Measurements from ENCODE around the gene NFASC. TPM values are rescaled to one million over a fixed set of nuclear protein-coding genes. Genes with fewer than 3 reads are reported as not detected.

The NFASC gene
- total and polyA plus RNA-seq, 4 experiments from 2014 or later: not detected

GRCh38 chr1:204996981-204997380 lies 126.3 kb downstream of the NFASC start:
- Mint-ChIP-seq H3K4me3 (no peak overlapping the region), H3K27me3 (peaks cover 0 to 2% of the 10 kb centered on the region in 2 donors), H3K36me3 (no peaks in the 10 kb centered on the region), H3K27ac (no peak overlapping the region), H3K9me3 (no peaks in the 10 kb centered on the region), H3K4me1 (peaks cover 2 to 8% (median 6%) of the 10 kb centered on the region in 4 donors)
- H3K27me3 ChIP-seq (ENCODE audit: insufficient read depth, low read length): no peaks in the 10 kb centered on the region
- no peak overlapping the region for H3K4me3 ChIP-seq (ENCODE audit: low read length in 2 of 2)
- no peak for DNase-seq
- ChIA-PET POLR2A (ENCODE audit: partially characterized antibody) (no interaction called here), CTCF (ENCODE audit: partially characterized antibody) (interaction anchor here (1.8 kb wide), 1 partner anchor 65 kb away, joined by 3 read pairs; no protein-coding TSS in a partner anchor)
- no peaks in the 10 kb centered on the region for H3K4me1 ChIP-seq (ENCODE audit: insufficient read depth, low read length)
- no peaks in the 10 kb centered on the region for H3K9me3 ChIP-seq (ENCODE audit: control insufficient read depth in 1 of 2, low read length in 2 of 2)
- no peak overlapping the region for H3K27ac ChIP-seq (ENCODE audit: low read depth, low read length)
- no peaks in the 10 kb centered on the region for H3K36me3 ChIP-seq (ENCODE audit: insufficient read depth, low read length)
- intact Hi-C loops (cut with micrococcal nuclease): no loop called here

GRCh38 chr1:204997591-204998355 lies 127.1 kb downstream of the NFASC start:
- Mint-ChIP-seq H3K9me3 (no peaks in the 10 kb centered on the region), H3K36me3 (no peaks in the 10 kb centered on the region), H3K27ac (no peak overlapping the region), H3K27me3 (peaks cover 1 to 4% of the 10 kb centered on the region in 2 donors), H3K4me3 (no peak overlapping the region), H3K4me1 (peaks cover 0 to 4% (median under 1%) of the 10 kb centered on the region in 4 donors)
- Histone ChIP-seq H3K9me3 (ENCODE audit: control insufficient read depth in 1 of 2, low read length in 2 of 2) (no peaks in the 10 kb centered on the region), H3K27me3 (ENCODE audit: insufficient read depth, low read length) (no peaks in the 10 kb centered on the region), H3K4me1 (ENCODE audit: insufficient read depth, low read length) (no peaks in the 10 kb centered on the region), H3K4me3 (ENCODE audit: low read length in 2 of 2) (no peak overlapping the region), H3K27ac (ENCODE audit: low read depth, low read length) (no peak overlapping the region), H3K36me3 (ENCODE audit: insufficient read depth, low read length) (no peaks in the 10 kb centered on the region)
- DNase-seq: no peak
- ChIA-PET CTCF (ENCODE audit: partially characterized antibody) (interaction anchor here (1.8 kb wide), 1 partner anchor 64 kb away, joined by 3 read pairs; no protein-coding TSS in a partner anchor), POLR2A (ENCODE audit: partially characterized antibody) (no interaction called here)
- intact Hi-C loops (cut with micrococcal nuclease): no loop called here

- Mint-ChIP-seq H3K36me3 (no peaks in the 10 kb centered on the region), H3K9me3 (no peaks in the 10 kb centered on the region), H3K4me1 (no peaks in the 10 kb centered on the region), H3K4me3 (no peak overlapping the region), H3K27ac (no peak overlapping the region), H3K27me3 (peaks cover 4 to 9% of the 10 kb centered on the region in 2 donors)
- Histone ChIP-seq H3K4me3 (ENCODE audit: low read length in 2 of 2) (no peak overlapping the region), H3K9me3 (ENCODE audit: control insufficient read depth in 1 of 2, low read length in 2 of 2) (no peaks in the 10 kb centered on the region), H3K4me1 (ENCODE audit: insufficient read depth, low read length) (no peaks in the 10 kb centered on the region), H3K27ac (ENCODE audit: low read depth, low read length) (no peak overlapping the region), H3K36me3 (ENCODE audit: insufficient read depth, low read length) (no peaks in the 10 kb centered on the region), H3K27me3 (ENCODE audit: insufficient read depth, low read length) (no peaks in the 10 kb centered on the region)
- ChIA-PET POLR2A (ENCODE audit: partially characterized antibody) (no interaction called here), CTCF (ENCODE audit: partially characterized antibody) (no interaction called here)
- intact Hi-C loops (cut with micrococcal nuclease): no loop called here
- no peak for DNase-seq
Observed at GRCh38 chr1:205001162-205001561, 130.5 kb downstream of the NFASC start.

- no peaks in the 10 kb centered on the region for H3K4me1 Mint-ChIP-seq
- no peaks in the 10 kb centered on the region for H3K36me3 ChIP-seq (ENCODE audit: insufficient read depth, low read length)
- no peaks in the 10 kb centered on the region for H3K36me3 Mint-ChIP-seq
- H3K9me3 Mint-ChIP-seq: no peaks in the 10 kb centered on the region
- no peaks in the 10 kb centered on the region for H3K9me3 ChIP-seq (ENCODE audit: control insufficient read depth in 1 of 2, low read length in 2 of 2)
- ChIA-PET POLR2A (ENCODE audit: partially characterized antibody) (no interaction called here), CTCF (ENCODE audit: partially characterized antibody) (interaction anchor here (1.4 kb wide), 1 partner anchor 12 kb away, joined by 4 read pairs; no protein-coding TSS in a partner anchor)
- no peak overlapping the region for H3K27ac ChIP-seq (ENCODE audit: low read depth, low read length)
- H3K4me1 ChIP-seq (ENCODE audit: insufficient read depth, low read length): no peaks in the 10 kb centered on the region
- H3K4me3 ChIP-seq (ENCODE audit: low read length in 2 of 2): no peak overlapping the region
- H3K27ac Mint-ChIP-seq: no peak overlapping the region
- DNase-seq: no peak
- H3K4me3 Mint-ChIP-seq: no peak overlapping the region
- intact Hi-C loops (cut with micrococcal nuclease): no loop called here
- H3K27me3 ChIP-seq (ENCODE audit: insufficient read depth, low read length): no peaks in the 10 kb centered on the region
- peaks cover 6 to 11% of the 10 kb centered on the region in 2 donors for H3K27me3 Mint-ChIP-seq
Observed at GRCh38 chr1:205002705-205003104, 132.0 kb downstream of the NFASC start.

GRCh38 chr1:205003358-205004131 lies 132.9 kb downstream of the NFASC start:
- no peak overlapping the region for H3K27ac Mint-ChIP-seq

GRCh38 chr1:205004351-205004750 lies 133.7 kb downstream of the NFASC start:
- ChIA-PET CTCF (ENCODE audit: partially characterized antibody) (no interaction called here), POLR2A (ENCODE audit: partially characterized antibody) (no interaction called here)
- Mint-ChIP-seq H3K4me1 (no peaks in the 10 kb centered on the region), H3K27ac (no peak overlapping the region), H3K36me3 (no peaks in the 10 kb centered on the region), H3K27me3 (peaks cover 6 to 11% of the 10 kb centered on the region in 2 donors), H3K4me3 (no peak overlapping the region), H3K9me3 (no peaks in the 10 kb centered on the region)
- no peak for DNase-seq
- no peak overlapping the region for H3K27ac ChIP-seq (ENCODE audit: low read depth, low read length)
- H3K9me3 ChIP-seq (ENCODE audit: control insufficient read depth in 1 of 2, low read length in 2 of 2): no peaks in the 10 kb centered on the region
- H3K4me1 ChIP-seq (ENCODE audit: insufficient read depth, low read length): no peaks in the 10 kb centered on the region
- H3K4me3 ChIP-seq (ENCODE audit: low read length in 2 of 2): no peak overlapping the region
- intact Hi-C loops (cut with micrococcal nuclease): no loop called here
- H3K27me3 ChIP-seq (ENCODE audit: insufficient read depth, low read length): no peaks in the 10 kb centered on the region
- no peaks in the 10 kb centered on the region for H3K36me3 ChIP-seq (ENCODE audit: insufficient read depth, low read length)

More at GRCh38 chr1:205003358-205004131, 132.9 kb downstream of the NFASC start:
- peaks cover 6 to 11% of the 10 kb centered on the region in 2 donors for H3K27me3 Mint-ChIP-seq
- no peak overlapping the region for H3K4me3 Mint-ChIP-seq
- intact Hi-C loops (cut with micrococcal nuclease): no loop called here
- H3K4me1 Mint-ChIP-seq: no peaks in the 10 kb centered on the region
- ChIA-PET POLR2A (ENCODE audit: partially characterized antibody) (no interaction called here), CTCF (ENCODE audit: partially characterized antibody) (no interaction called here)
- no peaks in the 10 kb centered on the region for H3K36me3 Mint-ChIP-seq
- Histone ChIP-seq H3K4me3 (ENCODE audit: low read length in 2 of 2) (no peak overlapping the region), H3K36me3 (ENCODE audit: insufficient read depth, low read length) (no peaks in the 10 kb centered on the region), H3K27me3 (ENCODE audit: insufficient read depth, low read length) (no peaks in the 10 kb centered on the region), H3K27ac (ENCODE audit: low read depth, low read length) (no peak overlapping the region), H3K4me1 (ENCODE audit: insufficient read depth, low read length) (no peaks in the 10 kb centered on the region), H3K9me3 (ENCODE audit: control insufficient read depth in 1 of 2, low read length in 2 of 2) (no peaks in the 10 kb centered on the region)
- H3K9me3 Mint-ChIP-seq: no peaks in the 10 kb centered on the region
- DNase-seq: no peak

- Histone ChIP-seq H3K4me1 (ENCODE audit: insufficient read depth, low read length) (no peaks in the 10 kb centered on the region), H3K27me3 (ENCODE audit: insufficient read depth, low read length) (no peaks in the 10 kb centered on the region), H3K9me3 (ENCODE audit: control insufficient read depth in 1 of 2, low read length in 2 of 2) (no peaks in the 10 kb centered on the region), H3K36me3 (ENCODE audit: insufficient read depth, low read length) (no peaks in the 10 kb centered on the region), H3K27ac (ENCODE audit: low read depth, low read length) (no peak overlapping the region), H3K4me3 (ENCODE audit: low read length in 2 of 2) (no peak overlapping the region)
- Mint-ChIP-seq H3K27me3 (peaks cover 2 to 6% of the 10 kb centered on the region in 2 donors), H3K36me3 (no peaks in the 10 kb centered on the region), H3K27ac (no peak overlapping the region), H3K9me3 (no peaks in the 10 kb centered on the region), H3K4me1 (no peaks in the 10 kb centered on the region), H3K4me3 (no peak overlapping the region)
- intact Hi-C loops (cut with micrococcal nuclease): no loop called here
- no peak for DNase-seq
- CTCF ChIA-PET (ENCODE audit: partially characterized antibody): no interaction called here
- POLR2A ChIA-PET (ENCODE audit: partially characterized antibody): no interaction called here
Observed at GRCh38 chr1:205008896-205009295, 138.2 kb downstream of the NFASC start.
